ENCODE measurements around the gene SIK3.
"Not testable (repeated sequence)": the region's sequence is repeated elsewhere in the genome, so short reads cannot be mapped to it uniquely, and the experiment has no call there.

The SIK3 gene

GRCh38 chr11:117042689-117043088, 55.5 kb downstream of the SIK3 start:
- no peak for DNase-seq

- no peak for DNase-seq
Measured at GRCh38 chr11:117039900-117040299, 58.3 kb downstream of the SIK3 start.

- no peak for DNase-seq
Measured at GRCh38 chr11:117039270-117039669, 59.0 kb downstream of the SIK3 start.

DNA sequence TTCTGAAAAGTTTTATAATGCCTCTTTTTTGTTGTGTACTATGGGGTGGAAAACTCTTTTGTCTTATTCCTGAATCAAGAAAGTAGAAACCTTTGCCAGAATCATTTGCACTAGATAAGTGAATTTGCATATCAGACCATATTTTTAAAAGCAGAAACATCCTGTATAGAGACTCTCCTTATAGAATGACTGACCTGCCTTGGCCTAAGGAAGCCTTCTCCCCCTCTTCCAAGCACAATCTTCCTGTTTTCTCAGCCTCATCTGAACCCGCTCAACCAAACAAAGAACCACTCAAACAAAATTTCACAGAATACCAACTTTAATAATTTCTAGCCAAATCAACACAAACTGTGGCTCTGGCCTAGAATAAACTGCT, 60.3 kb downstream of the SIK3 start:
- DNase-seq = no peak

- DNase-seq = no peak
Measured at GRCh38 chr11:117037279-117037974, 60.8 kb downstream of the SIK3 start.

DNA sequence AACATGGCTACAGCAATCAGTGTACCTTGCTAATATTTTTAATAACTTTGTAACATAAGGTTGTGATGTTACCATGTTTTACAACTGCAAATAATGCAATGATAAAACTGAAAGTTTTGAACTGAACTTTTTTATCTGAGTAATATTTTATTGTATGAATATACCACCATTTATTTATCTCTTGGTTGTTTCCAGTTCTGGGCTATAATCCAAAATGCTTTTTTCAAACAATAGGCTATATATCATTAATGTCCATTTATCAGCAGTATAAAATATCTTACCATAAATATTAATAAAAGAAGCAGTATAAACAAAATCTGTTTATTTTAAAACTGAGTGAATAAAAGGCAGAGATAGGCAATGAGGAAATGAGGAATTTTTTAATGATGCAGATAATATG, 63.3 kb downstream of the SIK3 start:
- no peak for DNase-seq

- DNase-seq = no peak
Measured at GRCh38 chr11:117026593-117027330, 71.5 kb downstream of the SIK3 start.

- DNase-seq = not testable (repeated sequence)
Measured at GRCh38 chr11:117023707-117024106, 74.5 kb downstream of the SIK3 start.

DNA sequence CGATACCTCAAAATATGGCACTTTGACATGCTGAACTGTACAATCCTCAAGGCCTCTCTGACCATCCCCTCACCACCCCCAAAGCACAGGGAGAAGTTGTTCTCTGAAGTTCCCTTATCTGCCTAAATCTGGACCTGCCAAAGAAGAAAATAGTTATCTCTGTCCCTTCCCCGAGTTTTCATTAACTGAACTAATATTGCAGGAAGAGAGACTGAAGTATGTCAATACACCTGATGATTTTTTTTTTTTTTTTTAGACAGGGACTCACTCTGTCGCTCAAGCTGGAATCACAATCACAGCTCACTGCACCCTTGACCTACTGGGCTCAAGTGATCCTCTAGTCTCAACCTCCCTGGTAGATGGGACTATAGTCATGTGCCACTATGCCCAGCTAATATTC, 75.0 kb downstream of the SIK3 start:
- DNase-seq = no peak

DNA sequence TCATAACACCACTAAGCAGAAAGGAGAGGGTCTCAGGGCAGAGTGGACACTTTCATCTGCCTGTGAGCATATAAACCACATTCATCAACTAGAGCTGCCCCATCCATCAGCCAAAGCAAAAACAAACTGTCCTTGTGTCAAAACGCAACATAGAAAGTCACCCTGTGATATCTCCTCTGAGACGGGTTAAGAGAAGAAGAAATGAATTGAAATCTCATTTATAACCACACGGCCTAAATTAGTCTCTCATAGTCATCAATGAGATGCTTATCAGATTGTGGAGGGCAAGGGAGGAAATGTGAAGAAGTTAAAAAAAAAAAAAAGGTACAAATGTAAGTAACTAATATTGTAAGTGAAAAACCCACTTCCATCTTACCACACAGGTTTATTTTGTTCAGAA, 75.7 kb downstream of the SIK3 start:
- no peak for DNase-seq

GRCh38 chr11:117020869-117021564, 77.2 kb downstream of the SIK3 start:
- DNase-seq = no peak

DNA sequence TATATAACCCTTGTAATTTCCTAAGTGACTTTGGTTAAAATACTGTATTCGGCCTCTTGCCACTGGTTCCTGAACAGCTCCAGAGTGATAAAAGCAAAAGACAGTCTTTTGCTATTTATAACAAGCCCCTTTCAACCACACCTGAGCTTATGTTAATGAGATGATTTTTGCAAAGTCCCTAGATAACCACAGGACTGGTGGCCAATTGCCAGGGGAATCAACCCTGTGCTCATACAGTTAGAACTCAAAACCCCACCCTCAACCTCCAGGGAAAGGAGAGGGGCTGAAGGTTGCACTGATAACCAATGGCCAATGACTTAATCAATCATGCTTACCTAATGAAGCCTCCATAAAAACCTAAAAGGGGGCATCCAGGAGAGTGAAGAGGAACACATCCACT, 77.9 kb downstream of the SIK3 start:
- no peak for DNase-seq

DNA sequence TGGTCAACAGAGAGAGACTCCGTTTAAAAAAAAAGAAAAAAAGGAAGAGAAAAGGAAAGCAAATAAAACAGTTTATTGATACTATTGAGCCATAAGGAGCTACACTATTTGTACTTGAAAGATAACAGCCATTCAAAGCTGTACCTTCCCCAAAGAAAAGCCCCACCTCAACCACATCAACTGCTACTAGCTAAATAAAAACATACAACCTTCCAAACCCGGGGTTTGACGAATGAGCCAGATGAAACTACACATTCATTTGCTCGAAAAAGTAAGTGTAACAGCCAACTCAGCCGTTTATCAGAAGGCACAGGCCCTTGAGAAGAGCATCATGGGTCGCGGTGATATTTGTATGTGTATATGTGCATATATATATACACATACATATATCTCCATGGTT, 78.4 kb downstream of the SIK3 start:
- no peak for DNase-seq

DNA sequence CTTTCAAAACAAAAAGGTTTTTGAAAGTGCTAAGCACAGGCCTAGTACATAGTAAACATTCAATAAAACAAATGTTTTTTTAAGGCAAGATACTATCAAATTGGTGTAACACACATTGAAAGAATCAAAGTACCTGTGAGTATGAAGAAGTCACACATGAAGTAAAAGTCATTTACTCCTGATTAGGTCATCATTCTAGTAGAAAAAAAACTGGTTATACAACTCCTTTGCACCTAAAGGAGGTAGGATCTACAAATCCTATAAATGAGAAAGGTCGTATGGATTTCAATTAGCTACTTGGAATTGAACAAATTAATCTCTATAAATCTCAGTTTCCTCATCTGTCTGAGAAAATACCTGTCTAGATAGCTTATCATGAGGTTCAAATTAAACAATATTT, 80.8 kb downstream of the SIK3 start:
- no peak for DNase-seq

DNA sequence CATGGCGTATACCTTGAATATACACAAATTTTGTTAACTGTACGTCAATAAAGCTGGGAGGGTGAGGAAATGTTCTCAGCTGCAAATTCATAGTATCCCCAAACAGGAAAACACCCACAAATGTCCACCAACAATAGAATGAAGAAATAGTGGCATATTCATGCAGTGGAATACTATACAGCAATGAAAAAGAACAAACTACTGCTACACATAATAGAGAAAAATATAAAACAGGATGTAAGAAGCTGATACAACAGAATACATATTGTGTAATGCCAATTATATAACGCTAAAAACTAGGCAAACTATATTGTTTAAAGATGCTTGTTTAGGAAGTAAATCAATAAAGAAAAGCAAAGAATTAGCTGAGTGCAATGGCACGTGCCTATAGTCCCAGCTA, 81.5 kb downstream of the SIK3 start:
- DNase-seq = no peak

- no peak for DNase-seq
Measured at GRCh38 chr11:117016246-117016645, 82.0 kb downstream of the SIK3 start.

DNA sequence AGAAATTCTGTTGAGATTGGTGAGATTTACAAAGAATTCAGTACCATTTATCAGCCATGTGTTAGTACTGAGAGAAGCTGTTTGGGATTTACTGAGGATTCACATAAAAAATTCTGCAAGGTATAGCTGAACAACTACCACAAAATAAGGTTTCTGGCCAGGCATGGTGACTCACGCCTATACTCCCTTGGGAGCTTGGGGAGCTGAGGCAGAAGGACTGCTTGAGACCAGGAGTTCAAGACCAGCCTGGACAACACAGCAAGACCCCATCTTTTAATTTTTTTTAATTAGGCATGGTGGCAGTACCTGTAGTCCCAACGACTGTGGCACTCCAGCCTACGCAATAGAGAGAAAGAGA, 86.7 kb downstream of the SIK3 start:
- no peak for DNase-seq

GRCh38 chr11:117010808-117011540, 87.3 kb downstream of the SIK3 start:
- DNase-seq = no peak

GRCh38 chr11:117009905-117010605, 88.2 kb downstream of the SIK3 start:
- no peak for DNase-seq

DNA sequence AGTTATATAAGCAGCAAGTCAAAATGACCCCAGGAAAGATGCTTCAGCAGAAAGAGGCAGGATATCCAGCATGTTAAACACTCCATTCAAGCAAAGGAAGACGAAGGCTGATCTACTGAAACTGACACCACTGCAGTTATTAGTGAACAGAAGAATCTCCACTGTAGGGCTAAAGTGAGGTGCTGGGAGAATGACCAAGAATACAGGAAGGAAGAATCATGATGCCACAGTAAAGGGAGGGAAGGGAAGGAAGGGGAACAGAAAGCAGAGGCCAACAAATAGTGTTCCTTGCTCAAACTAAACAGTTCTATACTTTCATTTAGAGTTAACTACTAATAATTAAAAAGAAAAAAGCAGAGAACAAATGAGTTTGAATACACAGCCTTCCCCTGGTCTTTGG, 92.5 kb downstream of the SIK3 start:
- no peak for DNase-seq

GRCh38 chr11:117002639-117003299, 95.5 kb downstream of the SIK3 start:
- DNase-seq = peak; percentile 33

DNA sequence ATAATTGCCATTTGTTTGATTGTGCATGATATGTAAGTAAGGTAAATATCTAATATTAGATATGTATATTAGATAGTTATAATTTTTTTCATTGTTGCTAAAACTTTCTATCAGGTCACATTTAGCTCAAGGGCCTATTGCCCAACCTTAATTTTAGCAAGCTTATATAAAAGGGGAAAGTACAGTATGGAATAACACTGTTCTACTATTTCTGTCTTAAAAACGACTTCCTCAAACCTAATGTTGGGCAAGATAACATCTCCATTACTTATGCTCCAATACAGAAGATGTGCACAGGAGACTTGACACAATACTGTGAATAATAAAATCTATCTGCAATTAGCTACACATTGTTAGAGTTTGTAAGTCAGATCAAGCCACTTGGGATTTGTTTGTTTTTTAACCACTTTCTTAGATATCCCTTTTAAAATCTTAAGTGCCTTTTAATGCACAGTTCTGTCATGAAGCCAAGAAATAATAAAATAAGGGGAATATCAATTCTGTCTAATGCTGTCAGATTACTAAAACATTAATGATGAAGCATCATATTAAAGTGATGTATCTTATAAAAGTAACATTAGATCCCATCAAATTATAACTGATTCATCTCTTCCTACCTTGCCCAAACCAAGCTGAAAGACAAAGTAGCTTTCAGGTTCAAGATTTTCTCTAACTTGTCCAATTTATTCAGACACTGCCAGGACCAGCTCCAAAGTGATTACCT, 98.1 kb downstream of the SIK3 start:
- DNase-seq = no peak
